Duodenal mucosa (tissue), 2 donors: ENCODE data around the gene SMR3B.

Experiments
- H3K27ac ChIP-seq: one replicate; pipeline ENCODE4 v1.7.0; 2013; ENCODE audit warnings: low read depth, low read length
- H3K27me3 ChIP-seq, 2 donors: one replicate each; pipeline ENCODE4 v1.7.0; 2013; ENCODE audit warnings: low read length in 2 of 2, control low read depth in 1 of 2; ENCODE audit not compliant: insufficient read depth in 2 of 2, control insufficient read depth in 1 of 2
- H3K36me3 ChIP-seq, 2 donors: one replicate each; pipeline ENCODE4 v1.7.0; 2013; ENCODE audit warnings: low read length in 2 of 2, control low read depth in 1 of 2; ENCODE audit not compliant: insufficient read depth in 2 of 2, control insufficient read depth in 1 of 2
- H3K4me1 ChIP-seq, 2 donors: one replicate each; pipeline ENCODE4 v1.7.0; 2013; ENCODE audit warnings: low read length in 2 of 2, control low read depth in 1 of 2; ENCODE audit not compliant: insufficient read depth in 2 of 2, control insufficient read depth in 1 of 2
- H3K4me3 ChIP-seq, 2 donors: one replicate each; pipeline ENCODE4 v1.7.0; 2013; ENCODE audit warnings: low read length in 2 of 2, low read depth in 1 of 2
- H3K9ac ChIP-seq, 2 donors: one replicate each; pipeline ENCODE4 v1.7.0; 2013; ENCODE audit warnings: low read length in 2 of 2, low read depth in 1 of 2
- H3K9me3 ChIP-seq, 2 donors: one replicate each; pipeline ENCODE4 v1.7.0; 2013; ENCODE audit warnings: low read length in 2 of 2, control low read depth in 1 of 2; ENCODE audit not compliant: control insufficient read depth in 1 of 2

The SMR3B gene

DNA sequence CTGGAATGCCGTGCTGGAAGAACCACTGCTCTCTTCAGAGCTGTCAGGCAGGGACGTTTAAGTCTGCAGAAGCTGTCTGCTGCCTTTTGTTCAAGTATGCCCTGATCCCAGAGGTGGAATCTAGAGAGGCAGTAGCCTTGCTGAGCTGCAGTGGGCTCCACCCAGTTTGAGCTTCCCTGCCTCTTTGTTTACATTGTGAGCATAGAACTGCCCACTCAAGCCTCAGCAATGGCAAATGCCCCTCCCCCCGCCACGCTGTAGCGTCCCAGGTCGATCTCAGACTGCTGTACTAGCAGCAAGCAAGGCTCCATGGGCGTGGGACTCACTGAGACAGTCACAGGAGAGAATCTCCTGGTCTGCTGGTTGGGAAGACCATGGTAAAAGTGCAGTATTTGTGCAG lies 54.3 kb downstream of the SMR3B start:
- no peaks in the 10 kb centered on the region for H3K36me3 ChIP-seq
- no peaks in the 10 kb centered on the region for H3K27me3 ChIP-seq
- no peak overlapping the region for H3K27ac ChIP-seq
- H3K4me1 ChIP-seq = no peaks in the 10 kb centered on the region
- H3K9me3 ChIP-seq = no peaks in the 10 kb centered on the region
- H3K4me3 ChIP-seq = no peak overlapping the region
- no peak overlapping the region for H3K9ac ChIP-seq
